ENCODE results near the gene ZBTB20.

The ZBTB20 gene

DNA sequence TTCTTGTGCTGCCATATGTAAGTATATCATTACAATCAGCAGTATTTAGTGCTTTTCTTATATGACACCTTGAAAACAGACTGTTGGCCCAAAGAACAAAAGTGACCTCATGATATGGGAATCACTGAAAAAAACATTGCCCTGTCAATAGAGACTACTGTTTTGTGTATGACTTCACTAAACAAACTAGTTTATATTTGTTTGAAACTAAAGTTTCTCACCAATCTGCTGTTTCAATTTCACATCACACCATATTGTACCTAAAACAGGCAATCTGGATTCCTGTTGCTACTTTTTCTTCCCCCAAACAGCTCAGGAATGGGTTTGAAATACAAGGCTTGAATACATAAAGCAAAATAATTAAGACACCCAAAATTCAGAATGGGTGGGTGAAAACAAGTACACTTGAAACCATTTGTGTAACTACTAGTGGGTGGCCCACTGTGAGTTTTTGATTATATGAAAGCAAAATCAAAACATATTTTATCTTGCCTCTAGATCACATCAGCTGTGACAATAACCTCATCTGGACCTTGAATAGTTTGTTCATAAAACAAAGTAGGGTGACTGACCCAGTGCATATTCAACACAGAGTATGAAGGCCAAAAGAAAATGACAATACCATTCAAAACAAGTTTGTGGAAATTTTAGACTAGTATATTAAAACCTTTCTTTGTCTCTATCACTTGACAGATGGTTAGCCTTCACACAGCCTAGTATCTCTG is 5.9 kb downstream of the ZBTB20 start:
- H3K27ac ChIP-seq (ENCODE audit: low read length) = no peak overlapping the region
- peaks cover 4% of the 10 kb centered on the region; the same call in 1 of the 2 replicates for H3K4me1 ChIP-seq (ENCODE audit: low read length)
- no peak overlapping the region for H2AFZ ChIP-seq (ENCODE audit: low read depth, low read length)
- no peaks in the 10 kb centered on the region for H3K36me3 ChIP-seq (replicated peaks; ENCODE audit: low read depth, low read length)
- H3K4me2 ChIP-seq (ENCODE audit: low read length) = no peak overlapping the region
- H4K20me1 ChIP-seq (ENCODE audit: insufficient read depth, low read length) = no peaks in the 10 kb centered on the region
- H3K4me3 ChIP-seq (ENCODE audit: low read length) = no peak overlapping the region
- H3K79me2 ChIP-seq (ENCODE audit: low read length) = no peaks in the 10 kb centered on the region
- H3K9ac ChIP-seq (ENCODE audit: low read length) = no peak overlapping the region
- TF ChIP-seq EZH2phosphoT487 (IDR thresholded peaks at IDR 0.05; ENCODE audit: low read depth) = no peak
- TF ChIP-seq, protein P1, sequence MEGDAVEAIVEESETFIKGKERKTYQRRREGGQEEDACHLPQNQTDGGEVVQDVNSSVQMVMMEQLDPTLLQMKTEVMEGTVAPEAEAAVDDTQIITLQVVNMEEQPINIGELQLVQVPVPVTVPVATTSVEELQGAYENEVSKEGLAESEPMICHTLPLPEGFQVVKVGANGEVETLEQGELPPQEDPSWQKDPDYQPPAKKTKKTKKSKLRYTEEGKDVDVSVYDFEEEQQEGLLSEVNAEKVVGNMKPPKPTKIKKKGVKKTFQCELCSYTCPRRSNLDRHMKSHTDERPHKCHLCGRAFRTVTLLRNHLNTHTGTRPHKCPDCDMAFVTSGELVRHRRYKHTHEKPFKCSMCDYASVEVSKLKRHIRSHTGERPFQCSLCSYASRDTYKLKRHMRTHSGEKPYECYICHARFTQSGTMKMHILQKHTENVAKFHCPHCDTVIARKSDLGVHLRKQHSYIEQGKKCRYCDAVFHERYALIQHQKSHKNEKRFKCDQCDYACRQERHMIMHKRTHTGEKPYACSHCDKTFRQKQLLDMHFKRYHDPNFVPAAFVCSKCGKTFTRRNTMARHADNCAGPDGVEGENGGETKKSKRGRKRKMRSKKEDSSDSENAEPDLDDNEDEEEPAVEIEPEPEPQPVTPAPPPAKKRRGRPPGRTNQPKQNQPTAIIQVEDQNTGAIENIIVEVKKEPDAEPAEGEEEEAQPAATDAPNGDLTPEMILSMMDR (IDR thresholded peaks at IDR 0.05; ENCODE audit: low read depth, low read length) = no peak
- no peaks in the 10 kb centered on the region for H3K9me3 ChIP-seq (ENCODE audit: insufficient read depth, low read length)
- no peaks in the 10 kb centered on the region for H3K27me3 ChIP-seq (ENCODE audit: low read depth, low read length)

- Histone ChIP-seq H3K4me1 (ENCODE audit: low read length) (no peaks in the 10 kb centered on the region), H3K27ac (ENCODE audit: low read length) (no peak overlapping the region), H3K4me2 (ENCODE audit: low read length) (no peak overlapping the region), H3K9ac (ENCODE audit: low read length) (no peak overlapping the region), H3K27me3 (ENCODE audit: low read depth, low read length) (no peaks in the 10 kb centered on the region), H4K20me1 (ENCODE audit: insufficient read depth, low read length) (no peaks in the 10 kb centered on the region; the same call in 1 of the 2 replicates), H2AFZ (ENCODE audit: low read depth, low read length) (no peak overlapping the region), H3K4me3 (ENCODE audit: low read length) (no peak overlapping the region), H3K9me3 (ENCODE audit: insufficient read depth, low read length) (no peaks in the 10 kb centered on the region), H3K36me3 (replicated peaks; ENCODE audit: low read depth, low read length) (no peaks in the 10 kb centered on the region), H3K79me2 (ENCODE audit: low read length) (no peaks in the 10 kb centered on the region)
- TF ChIP-seq, protein P1 (IDR thresholded peaks at IDR 0.05; ENCODE audit: low read depth, low read length) = no peak
- no peak for TF ChIP-seq EZH2phosphoT487 (IDR thresholded peaks at IDR 0.05; ENCODE audit: low read depth)
These were observed 8.0 kb downstream of the ZBTB20 start for GRCh38 chr3:115139072-115139471.

GRCh38 chr3:115134648-115135347 is 12.3 kb downstream of the ZBTB20 start:
- Histone ChIP-seq H3K4me3 (ENCODE audit: low read length) (no peak overlapping the region), H3K9me3 (ENCODE audit: insufficient read depth, low read length) (no peaks in the 10 kb centered on the region), H3K27me3 (ENCODE audit: low read depth, low read length) (no peaks in the 10 kb centered on the region), H3K9ac (ENCODE audit: low read length) (no peak overlapping the region), H3K36me3 (replicated peaks; ENCODE audit: low read depth, low read length) (no peaks in the 10 kb centered on the region), H4K20me1 (ENCODE audit: insufficient read depth, low read length) (no peaks in the 10 kb centered on the region; the same call in 1 of the 2 replicates), H3K79me2 (ENCODE audit: low read length) (no peaks in the 10 kb centered on the region), H3K27ac (ENCODE audit: low read length) (no peak overlapping the region), H3K4me1 (ENCODE audit: low read length) (no peaks in the 10 kb centered on the region), H3K4me2 (ENCODE audit: low read length) (no peak overlapping the region), H2AFZ (ENCODE audit: low read depth, low read length) (no peak overlapping the region)
- TF ChIP-seq, protein P1 (IDR thresholded peaks at IDR 0.05; ENCODE audit: low read depth, low read length) = no peak
- TF ChIP-seq EZH2phosphoT487 (IDR thresholded peaks at IDR 0.05; ENCODE audit: low read depth) = no peak

DNA sequence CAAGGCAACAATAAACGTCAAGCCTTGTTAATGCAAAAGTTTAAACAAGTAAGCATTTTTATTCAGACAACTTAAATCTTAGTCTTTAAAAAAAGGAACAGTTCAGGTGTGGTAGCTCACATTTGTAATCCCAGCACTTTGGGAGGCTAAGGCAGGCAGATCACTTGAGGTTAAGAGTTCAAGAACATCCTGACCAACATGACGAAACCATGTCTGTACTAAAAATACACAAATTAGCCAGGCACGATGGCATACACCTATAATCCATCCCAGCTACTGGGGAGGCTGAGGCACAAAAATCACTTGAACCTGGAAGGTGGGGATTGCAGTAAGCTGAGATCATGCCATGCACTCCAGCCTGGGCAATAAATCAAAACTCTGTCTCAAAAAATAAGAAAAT is 19.9 kb downstream of the ZBTB20 start:
- no peaks in the 10 kb centered on the region for H3K79me2 ChIP-seq (ENCODE audit: low read length)
- no peak overlapping the region for H3K9ac ChIP-seq (ENCODE audit: low read length)
- H3K4me3 ChIP-seq (ENCODE audit: low read length) = no peak overlapping the region
- H4K20me1 ChIP-seq (ENCODE audit: insufficient read depth, low read length) = no peaks in the 10 kb centered on the region
- H3K4me2 ChIP-seq (ENCODE audit: low read length) = no peak overlapping the region
- no peaks in the 10 kb centered on the region for H3K9me3 ChIP-seq (ENCODE audit: insufficient read depth, low read length)
- H3K36me3 ChIP-seq (replicated peaks; ENCODE audit: low read depth, low read length) = no peaks in the 10 kb centered on the region
- TF ChIP-seq EZH2phosphoT487 (IDR thresholded peaks at IDR 0.05; ENCODE audit: low read depth) = no peak
- TF ChIP-seq, protein P1 (IDR thresholded peaks at IDR 0.05; ENCODE audit: low read depth, low read length) = no peak
- no peak overlapping the region for H2AFZ ChIP-seq (ENCODE audit: low read depth, low read length)
- no peaks in the 10 kb centered on the region for H3K27me3 ChIP-seq (ENCODE audit: low read depth, low read length)
- no peak overlapping the region for H3K27ac ChIP-seq (ENCODE audit: low read length)
- no peaks in the 10 kb centered on the region for H3K4me1 ChIP-seq (ENCODE audit: low read length)

Data from OCI-LY3 (cell line).